SU-DHL-6 (cell line): Measurements from ENCODE around the gene USB1.

Source experiments
- H2AFZ ChIP-seq: fragments of 200-600 bp; sonication (generic); 2 replicates; pipeline ENCODE4 v1.6.1; 2014; ENCODE audit warnings: low read depth, mild to moderate bottlenecking, moderate library complexity, mixed read lengths, antibody characterized with exemption, low read length; ENCODE audit not compliant: severe bottlenecking
- H3F3A ChIP-seq: fragments of 200-600 bp; shearing (Covaris generic); 2 replicates; pipeline ENCODE4 v1.6.0; 2016; ENCODE audit warnings: antibody characterized with exemption, mild to moderate bottlenecking; ENCODE audit not compliant: insufficient read depth
- H3K27ac ChIP-seq: fragments of 200-600 bp; sonication (generic); 2 replicates; pipeline ENCODE4 v1.5.1; 2016; ENCODE audit warnings: low read depth, mild to moderate bottlenecking, low read length, moderate library complexity, mixed read lengths
- H3K27me3 ChIP-seq: fragments of 200-600 bp; sonication (generic), shearing (Covaris generic); 2 replicates; pipeline ENCODE4 v1.6.0; 2014; ENCODE audit warnings: mild to moderate bottlenecking, low read length
- H3K36me3 ChIP-seq: fragments of 200-600 bp; sonication (generic); 2 replicates; pipeline ENCODE4 v1.6.1; 2014; ENCODE audit warnings: mild to moderate bottlenecking, low read length, mixed read lengths
- H3K4me2 ChIP-seq: fragments of 300-600, 200-600 bp; shearing (Covaris generic), sonication (generic); 2 replicates; pipeline ENCODE4 v1.6.0; 2014; ENCODE audit warnings: low read length, low read depth, mild to moderate bottlenecking; ENCODE audit not compliant: poor library complexity, severe bottlenecking
- H3K4me3 ChIP-seq: fragments of 200-600 bp; sonication (generic); 2 replicates; pipeline ENCODE4 v1.5.1; 2014; ENCODE audit warnings: antibody characterized with exemption, low read length, mild to moderate bottlenecking, mixed read lengths; ENCODE audit not compliant: insufficient read depth, poor library complexity, severe bottlenecking
- H3K79me2 ChIP-seq: fragments of 200-600 bp; sonication (generic); 2 replicates; pipeline ENCODE4 v1.6.1; 2014; ENCODE audit warnings: mild to moderate bottlenecking, low read length, moderate library complexity; ENCODE audit not compliant: insufficient read depth
- H3K9ac ChIP-seq: fragments of 200-600 bp; sonication (generic); 2 replicates; pipeline ENCODE4 v1.7.0; 2014; ENCODE audit warnings: mild to moderate bottlenecking, low read length
- H3K9me2 ChIP-seq: fragments of 200-600 bp; sonication (generic); replicated peaks from 2 replicates; pipeline ENCODE4 v1.6.1; 2014; ENCODE audit warnings: low read length; ENCODE audit not compliant: insufficient read depth
- H3K9me3 ChIP-seq: fragments of 200-600 bp; sonication (generic); 2 replicates; pipeline ENCODE4 v1.6.1; 2014; ENCODE audit warnings: low read length, mixed read lengths; ENCODE audit not compliant: insufficient read depth
- H4K20me1 ChIP-seq: fragments of 200-600 bp; sonication (generic); 2 replicates; pipeline ENCODE4 v1.6.1; 2014; ENCODE audit warnings: low read depth, mild to moderate bottlenecking, antibody characterized with exemption, low read length, moderate library complexity, mixed read lengths
- EZH2phosphoT487 ChIP-seq: fragments of 200-600 bp; sonication (generic), shearing (Covaris generic); conservative IDR thresholded peaks from 2 replicates; pipeline ENCODE4 v1.6.1; 2018; ENCODE audit warnings: mild to moderate bottlenecking, antibody characterized with exemption, low read length, moderate library complexity, mixed read lengths
- TF ChIP-seq, protein P1 (sequence below): fragments of 200-600 bp; sonication (generic); IDR thresholded peaks from one replicate; pipeline ENCODE4 v1.5.1; 2017; ENCODE audit warnings: antibody characterized with exemption, mild to moderate bottlenecking, low read length, moderate library complexity; ENCODE audit not compliant: insufficient read depth, poor library complexity, severe bottlenecking

Gene USB1

DNA sequence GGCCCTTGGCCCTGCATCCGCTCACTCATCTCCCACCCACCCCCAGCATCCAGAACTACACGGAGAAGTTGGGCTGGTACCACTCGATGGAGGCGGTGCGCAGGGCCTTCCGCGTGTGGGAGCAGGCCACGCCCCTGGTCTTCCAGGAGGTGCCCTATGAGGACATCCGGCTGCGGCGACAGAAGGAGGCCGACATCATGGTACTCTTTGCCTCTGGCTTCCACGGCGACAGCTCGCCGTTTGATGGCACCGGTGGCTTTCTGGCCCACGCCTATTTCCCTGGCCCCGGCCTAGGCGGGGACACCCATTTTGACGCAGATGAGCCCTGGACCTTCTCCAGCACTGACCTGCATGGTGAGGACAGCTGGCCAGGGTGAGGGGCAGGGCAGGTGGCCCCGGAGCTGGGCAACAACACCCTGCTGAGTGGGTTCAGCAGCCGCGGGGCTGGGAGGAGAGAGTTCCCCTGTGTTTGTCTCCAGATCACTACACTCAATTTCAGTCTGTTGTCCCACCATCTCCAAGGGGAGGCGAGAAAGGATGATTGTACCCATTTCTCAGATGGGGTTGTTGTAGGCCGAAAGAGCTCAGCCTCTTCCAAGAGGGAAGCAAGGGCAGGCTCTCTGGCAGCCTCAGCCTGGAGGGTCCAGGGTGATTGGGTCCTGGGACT lies 38.8 kb downstream of the USB1 start:
- H3K4me2 ChIP-seq, result no peak overlapping the region
- H3K9me2 ChIP-seq, result no peaks in the 10 kb centered on the region
- no peak overlapping the region for H3K4me3 ChIP-seq
- H3K79me2 ChIP-seq, result no peaks in the 10 kb centered on the region
- H3K9ac ChIP-seq, result no peak overlapping the region
- H2AFZ ChIP-seq, result no peak overlapping the region
- H3K36me3 ChIP-seq, result no peaks in the 10 kb centered on the region
- H4K20me1 ChIP-seq, result no peaks in the 10 kb centered on the region
- H3K27me3 ChIP-seq, result no peaks in the 10 kb centered on the region
- H3K27ac ChIP-seq, result no peak overlapping the region
- no peaks in the 10 kb centered on the region for H3K9me3 ChIP-seq
- no peaks in the 10 kb centered on the region for H3F3A ChIP-seq
- TF ChIP-seq, protein P1, sequence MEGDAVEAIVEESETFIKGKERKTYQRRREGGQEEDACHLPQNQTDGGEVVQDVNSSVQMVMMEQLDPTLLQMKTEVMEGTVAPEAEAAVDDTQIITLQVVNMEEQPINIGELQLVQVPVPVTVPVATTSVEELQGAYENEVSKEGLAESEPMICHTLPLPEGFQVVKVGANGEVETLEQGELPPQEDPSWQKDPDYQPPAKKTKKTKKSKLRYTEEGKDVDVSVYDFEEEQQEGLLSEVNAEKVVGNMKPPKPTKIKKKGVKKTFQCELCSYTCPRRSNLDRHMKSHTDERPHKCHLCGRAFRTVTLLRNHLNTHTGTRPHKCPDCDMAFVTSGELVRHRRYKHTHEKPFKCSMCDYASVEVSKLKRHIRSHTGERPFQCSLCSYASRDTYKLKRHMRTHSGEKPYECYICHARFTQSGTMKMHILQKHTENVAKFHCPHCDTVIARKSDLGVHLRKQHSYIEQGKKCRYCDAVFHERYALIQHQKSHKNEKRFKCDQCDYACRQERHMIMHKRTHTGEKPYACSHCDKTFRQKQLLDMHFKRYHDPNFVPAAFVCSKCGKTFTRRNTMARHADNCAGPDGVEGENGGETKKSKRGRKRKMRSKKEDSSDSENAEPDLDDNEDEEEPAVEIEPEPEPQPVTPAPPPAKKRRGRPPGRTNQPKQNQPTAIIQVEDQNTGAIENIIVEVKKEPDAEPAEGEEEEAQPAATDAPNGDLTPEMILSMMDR, result no peak
- no peak for TF ChIP-seq EZH2phosphoT487

DNA sequence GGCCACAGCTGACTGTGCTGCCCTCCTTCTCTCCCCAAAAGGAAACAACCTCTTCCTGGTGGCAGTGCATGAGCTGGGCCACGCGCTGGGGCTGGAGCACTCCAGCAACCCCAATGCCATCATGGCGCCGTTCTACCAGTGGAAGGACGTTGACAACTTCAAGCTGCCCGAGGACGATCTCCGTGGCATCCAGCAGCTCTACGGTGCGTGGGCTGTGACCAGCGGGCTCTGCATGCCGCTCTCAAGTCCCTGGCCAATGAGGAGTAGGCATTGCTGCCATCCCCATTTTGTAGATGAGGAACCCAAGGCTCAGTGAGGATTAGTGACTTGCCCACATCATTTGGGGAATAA lies 39.3 kb downstream of the USB1 start:
- Histone ChIP-seq H3K9ac (no peak overlapping the region), H3K9me3 (no peaks in the 10 kb centered on the region), H3K79me2 (no peaks in the 10 kb centered on the region), H4K20me1 (no peaks in the 10 kb centered on the region), H3K9me2 (no peaks in the 10 kb centered on the region), H3F3A (no peaks in the 10 kb centered on the region), H3K27me3 (no peaks in the 10 kb centered on the region), H3K36me3 (no peaks in the 10 kb centered on the region), H3K4me2 (no peak overlapping the region), H2AFZ (no peak overlapping the region), H3K27ac (no peak overlapping the region), H3K4me3 (no peak overlapping the region)
- TF ChIP-seq EZH2phosphoT487, result no peak
- TF ChIP-seq, protein P1, result no peak

DNA sequence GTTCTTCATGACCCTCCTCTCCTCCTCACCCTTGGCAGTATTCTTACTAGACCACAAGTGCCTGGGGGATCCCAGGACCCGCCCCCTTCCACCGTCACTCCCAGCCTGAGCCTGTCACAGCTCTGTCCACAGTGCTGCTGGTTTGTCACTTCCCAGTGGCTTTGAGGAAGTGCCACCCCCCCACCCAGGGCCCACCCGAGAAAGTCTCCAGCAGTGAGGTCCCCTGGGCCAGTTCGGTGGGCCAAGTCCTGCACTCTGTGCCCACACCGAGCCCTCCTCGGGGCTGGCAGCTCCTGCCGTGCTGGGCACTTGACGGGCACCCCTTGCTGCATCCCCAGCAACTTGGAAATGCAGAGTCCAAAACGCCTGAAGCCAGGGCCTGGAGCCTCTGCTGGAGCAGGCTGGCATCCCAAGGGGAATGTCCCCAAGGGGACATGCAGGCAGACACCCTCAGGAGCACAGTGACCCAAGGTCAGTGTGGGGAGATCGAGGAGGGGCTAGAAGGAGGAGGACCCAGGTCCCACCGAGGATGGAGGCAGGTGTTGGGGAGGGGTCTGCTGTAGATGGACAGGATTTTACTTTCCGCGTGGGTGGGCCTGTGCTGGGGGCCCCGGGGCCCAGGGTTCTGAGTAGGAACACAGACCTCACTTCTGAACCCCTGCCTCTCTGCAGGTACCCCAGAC lies 39.9 kb downstream of the USB1 start:
- H3K9me2 ChIP-seq, result no peaks in the 10 kb centered on the region
- H3F3A ChIP-seq, result no peaks in the 10 kb centered on the region
- H3K27ac ChIP-seq, result no peak overlapping the region
- H3K9me3 ChIP-seq, result no peaks in the 10 kb centered on the region
- H2AFZ ChIP-seq, result no peak overlapping the region
- no peaks in the 10 kb centered on the region for H3K36me3 ChIP-seq
- no peak overlapping the region for H3K4me3 ChIP-seq
- no peaks in the 10 kb centered on the region for H4K20me1 ChIP-seq
- no peak overlapping the region for H3K4me2 ChIP-seq
- TF ChIP-seq, protein P1, result no peak
- no peak for TF ChIP-seq EZH2phosphoT487
- H3K9ac ChIP-seq, result no peak overlapping the region
- no peaks in the 10 kb centered on the region for H3K79me2 ChIP-seq
- H3K27me3 ChIP-seq, result no peaks in the 10 kb centered on the region
